NCI-H2227 (cell line): ENCODE data around the gene SHD.

Source experiments
- DNase-seq: peaks from one replicate; lab custom pipeline; 2025; ENCODE audit not compliant: unreplicated experiment; lab: John Stamatoyannopoulos, UW

Gene SHD

DNA sequence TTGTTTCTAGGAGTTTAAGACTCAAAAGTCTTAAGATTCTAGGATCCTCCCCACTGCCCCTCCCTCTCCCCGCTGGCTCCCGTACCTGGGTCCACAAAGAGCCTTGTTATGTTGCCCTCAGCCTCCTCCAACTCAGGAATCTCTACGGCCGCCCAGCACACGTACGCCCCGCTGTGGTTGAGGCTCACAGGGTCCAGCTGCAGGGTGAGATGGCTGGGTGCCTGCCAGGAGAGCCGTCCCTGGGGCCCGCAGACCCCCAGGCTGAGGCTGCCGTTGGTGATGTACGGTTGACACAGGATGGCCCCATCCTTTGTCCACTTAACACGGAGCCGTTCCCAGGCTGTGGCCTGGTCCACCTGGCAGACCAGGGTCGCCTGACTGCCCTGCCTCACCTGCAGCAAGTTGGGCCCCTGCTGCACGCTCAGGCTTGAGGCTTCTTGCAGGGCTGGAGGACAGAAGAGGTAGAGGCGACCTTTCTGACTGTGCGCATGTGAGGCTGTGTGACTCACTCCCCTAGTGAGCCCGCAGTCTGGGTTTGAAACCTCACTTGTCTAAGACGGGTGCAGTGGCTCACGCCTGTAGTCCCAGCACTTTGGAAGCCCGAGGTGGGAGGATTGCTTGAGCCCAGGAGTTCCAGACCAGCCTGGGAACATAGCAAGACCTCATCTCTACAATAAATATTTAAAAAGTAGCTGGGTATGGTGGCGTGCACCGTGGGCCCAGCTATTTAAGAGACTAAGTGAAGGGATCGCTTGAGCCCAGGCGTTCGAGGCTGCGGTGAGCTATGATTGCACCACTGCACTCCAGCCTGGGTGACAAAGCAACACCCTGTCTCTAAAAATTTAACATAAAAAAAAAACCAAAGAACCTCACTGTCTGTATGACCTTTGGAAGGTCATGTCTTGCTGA is 19.1 kb downstream of the SHD start:
- DNase-seq: no peak

- DNase-seq: no peak
These were observed 19.9 kb downstream of the SHD start for GRCh38 chr19:4298810-4299550.

GRCh38 chr19:4300589-4300988 is 21.5 kb downstream of the SHD start:
- DNase-seq: no peak

DNA sequence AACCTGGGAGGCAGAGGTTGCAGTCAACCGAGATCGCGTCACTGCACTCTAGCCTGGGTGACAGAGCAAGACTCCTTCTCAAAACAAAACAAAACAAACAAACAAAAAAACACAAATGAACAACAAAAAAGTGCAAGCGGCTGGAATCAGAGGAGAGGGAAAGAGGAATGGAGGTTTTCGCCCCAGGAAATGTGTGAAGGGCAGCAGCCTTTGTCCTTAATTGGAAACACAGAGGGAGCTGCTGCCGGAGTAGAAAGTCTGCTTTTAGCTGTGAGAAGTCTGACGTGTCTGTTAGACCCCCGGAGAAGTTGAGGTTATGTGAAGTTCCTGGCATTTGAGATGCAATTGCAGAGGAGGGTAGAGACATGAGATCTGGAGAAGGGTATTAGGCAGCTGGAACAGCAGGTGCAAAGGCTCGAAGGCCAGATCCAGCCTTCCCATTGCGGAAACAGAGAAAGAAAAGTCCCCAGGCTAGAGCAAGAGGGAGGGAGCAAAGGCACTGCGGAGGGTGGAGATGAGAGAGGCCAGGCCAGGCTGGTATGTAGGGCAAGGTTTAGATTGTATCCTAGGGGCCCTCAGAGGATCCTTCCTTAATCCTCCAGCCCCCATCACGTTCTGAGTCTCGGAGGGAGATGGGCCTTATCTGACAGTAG is 22.6 kb downstream of the SHD start:
- DNase-seq: no peak

- DNase-seq: no peak
These were observed 23.2 kb downstream of the SHD start, which contains the start of gene TMIGD2 for GRCh38 chr19:4302243-4302640. Gene TMIGD2 (minus strand): TSS chr19:4302389. CDS start chr19:4302385, 4 bp downstream.

- DNase-seq: no peak
These were observed 24.9 kb downstream of the SHD start for GRCh38 chr19:4303819-4304537.

- peak; percentile 85 for DNase-seq
These were observed 25.6 kb downstream of the SHD start, which contains the start of gene FSD1 for GRCh38 chr19:4304538-4305256. Gene FSD1 (plus strand): TSS chr19:4304598. CDS start chr19:4304747, 149 bp downstream.

DNA sequence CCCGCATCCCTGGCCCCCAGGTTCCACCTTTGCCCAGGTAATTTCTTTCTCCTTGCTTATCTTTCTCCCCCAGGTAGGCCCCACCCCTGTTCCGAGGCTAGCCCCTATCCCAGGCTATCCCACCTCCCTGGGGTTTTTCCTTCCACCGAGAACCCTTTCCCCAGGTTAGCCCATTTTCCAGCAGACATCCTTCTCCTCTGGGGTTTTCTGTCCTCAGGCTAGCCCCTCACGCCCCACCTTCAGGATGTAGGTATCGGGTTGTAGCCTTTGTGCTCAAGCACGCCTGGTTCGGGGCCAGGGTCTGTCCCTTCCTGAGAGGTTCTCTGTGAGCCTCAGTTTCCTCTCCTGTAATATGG is 26.2 kb downstream of the SHD start:
- DNase-seq: peak; percentile 13

- no peak for DNase-seq
These were observed 26.6 kb downstream of the SHD start for GRCh38 chr19:4305659-4306058.

GRCh38 chr19:4310247-4311121 is 31.4 kb downstream of the SHD start:
- peak; percentile 16 for DNase-seq

DNA sequence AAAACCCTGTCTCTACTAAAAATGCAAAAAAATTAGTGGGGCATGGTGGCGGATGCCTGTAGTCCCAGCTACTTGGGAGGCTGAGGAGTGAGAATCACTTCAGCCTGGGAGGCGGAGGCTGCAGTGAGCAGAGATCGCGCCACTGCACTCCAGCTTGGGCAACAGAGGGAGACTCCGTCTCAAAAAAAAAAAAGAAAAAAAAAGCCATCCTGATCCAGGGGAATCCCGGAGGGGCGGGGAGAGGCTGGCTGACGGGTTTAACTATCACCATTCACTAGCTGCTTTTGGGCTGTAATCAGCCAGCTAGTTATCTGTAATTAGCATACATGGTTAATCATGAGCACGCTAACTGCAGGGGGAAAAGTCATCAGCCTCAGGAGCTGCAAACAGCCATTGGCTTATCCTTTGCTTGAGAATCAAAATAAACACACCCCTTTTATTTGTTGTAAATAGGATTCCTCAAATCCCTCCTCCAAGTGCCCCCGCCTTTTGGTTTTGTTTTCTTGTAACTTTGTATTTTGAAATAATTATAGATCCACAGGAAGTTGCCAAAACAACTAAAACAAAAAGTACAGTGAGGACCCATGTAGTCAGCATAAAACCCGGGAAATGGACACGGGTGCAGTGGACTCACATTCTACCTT is 34.9 kb downstream of the SHD start:
- DNase-seq: no peak

DNA sequence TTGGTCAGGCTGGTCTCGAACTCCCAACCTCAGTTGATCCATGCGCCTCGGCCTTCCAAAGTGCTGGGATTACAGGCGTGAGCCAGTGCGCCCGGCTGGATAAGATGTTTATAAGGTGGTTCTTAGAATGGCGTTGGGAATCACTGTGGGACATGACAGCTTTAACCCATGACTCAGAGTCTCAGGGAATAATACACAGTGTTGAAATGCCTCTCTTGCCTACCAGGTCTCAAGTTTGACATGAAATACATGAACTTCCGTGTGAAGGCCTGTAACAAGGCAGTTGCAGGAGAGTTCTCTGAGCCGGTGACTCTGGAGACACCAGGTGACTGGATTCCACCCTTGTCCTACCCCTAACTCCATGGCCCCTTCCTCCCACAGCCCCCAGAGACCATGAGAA is 37.9 kb downstream of the SHD start:
- DNase-seq: no peak

GRCh38 chr19:4318460-4318859 is 39.4 kb downstream of the SHD start:
- DNase-seq: no peak

DNA sequence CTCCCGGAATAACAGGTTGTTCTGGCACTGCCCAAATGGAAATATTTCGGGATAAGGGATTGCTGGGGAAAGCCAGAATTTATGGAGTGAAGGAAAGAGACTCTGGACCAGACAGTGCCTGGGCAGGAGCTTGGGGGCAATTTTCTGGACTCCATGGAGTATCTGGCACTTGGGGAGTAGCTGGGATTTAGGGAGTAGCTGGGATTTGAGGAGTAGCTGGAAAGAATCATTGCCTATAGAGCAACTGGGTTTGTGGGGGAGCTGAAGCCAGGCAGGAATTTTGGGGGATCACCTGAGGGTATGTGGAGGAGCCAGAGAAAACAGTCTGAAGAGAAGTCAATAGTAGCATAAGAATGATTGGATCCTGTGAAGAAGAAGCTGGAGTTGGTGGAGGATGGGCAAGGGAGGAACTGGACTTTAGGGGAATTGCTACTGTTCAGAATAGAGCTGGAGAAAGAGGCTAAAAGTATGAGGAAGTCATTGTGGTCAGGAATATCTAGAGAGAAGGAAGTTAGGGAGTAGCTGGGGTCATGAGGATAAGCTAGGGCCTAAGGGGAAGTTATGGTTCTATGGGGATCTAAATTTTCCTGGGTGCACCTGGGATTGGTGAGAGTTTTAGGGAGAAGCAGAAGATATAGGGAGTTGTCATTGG is 40.1 kb downstream of the SHD start:
- DNase-seq: no peak

GRCh38 chr19:4320419-4320818 is 41.4 kb downstream of the SHD start:
- no peak for DNase-seq

DNA sequence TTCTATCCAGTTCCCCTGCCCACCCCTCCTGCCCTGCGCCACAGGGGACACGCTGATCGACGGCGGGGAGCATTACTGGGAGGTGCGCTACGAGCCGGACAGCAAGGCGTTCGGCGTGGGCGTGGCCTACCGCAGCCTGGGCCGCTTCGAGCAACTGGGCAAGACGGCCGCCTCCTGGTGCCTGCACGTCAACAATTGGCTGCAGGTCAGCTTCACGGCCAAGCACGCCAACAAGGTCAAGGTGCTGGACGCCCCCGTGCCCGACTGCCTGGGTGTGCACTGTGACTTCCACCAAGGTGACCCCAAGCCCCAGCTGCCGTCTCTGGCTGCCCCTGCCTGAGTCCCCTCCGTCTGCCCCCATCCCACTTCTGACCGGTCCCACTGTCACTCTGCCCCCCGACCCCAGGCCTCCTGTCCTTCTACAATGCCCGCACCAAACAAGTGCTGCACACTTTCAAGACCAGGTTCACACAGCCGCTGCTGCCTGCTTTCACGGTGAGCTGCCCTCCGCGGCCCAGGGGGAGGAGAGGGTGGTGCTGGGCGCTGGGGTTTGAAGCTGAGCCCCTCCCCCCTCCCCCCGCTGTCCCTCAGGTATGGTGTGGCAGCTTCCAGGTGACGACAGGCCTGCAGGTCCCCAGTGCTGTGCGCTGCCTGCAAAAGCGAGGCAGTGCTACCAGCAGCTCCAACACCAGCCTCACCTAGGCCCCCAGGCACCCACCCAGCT is 44.0 kb downstream of the SHD start:
- no peak for DNase-seq

DNA sequence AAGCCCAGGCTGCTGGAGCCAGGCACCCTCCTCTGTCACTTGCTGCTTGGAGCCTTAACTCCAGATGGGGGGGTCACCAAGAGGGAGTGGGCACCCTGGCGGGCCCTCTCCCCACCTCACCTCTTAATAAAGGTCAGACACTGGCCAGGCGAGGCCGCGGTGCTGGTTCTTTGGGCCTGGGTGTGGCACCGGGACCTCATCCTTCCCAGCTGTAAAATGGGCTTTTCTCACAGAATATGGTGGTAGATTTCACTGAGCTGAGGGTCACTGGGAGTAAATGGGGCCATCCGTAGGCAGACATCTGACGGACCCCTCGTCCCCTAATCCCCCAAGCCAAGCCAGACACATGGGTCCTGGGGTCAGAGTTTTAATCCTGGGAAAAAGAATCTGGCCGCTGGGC is 44.6 kb downstream of the SHD start:
- DNase-seq: no peak

DNA sequence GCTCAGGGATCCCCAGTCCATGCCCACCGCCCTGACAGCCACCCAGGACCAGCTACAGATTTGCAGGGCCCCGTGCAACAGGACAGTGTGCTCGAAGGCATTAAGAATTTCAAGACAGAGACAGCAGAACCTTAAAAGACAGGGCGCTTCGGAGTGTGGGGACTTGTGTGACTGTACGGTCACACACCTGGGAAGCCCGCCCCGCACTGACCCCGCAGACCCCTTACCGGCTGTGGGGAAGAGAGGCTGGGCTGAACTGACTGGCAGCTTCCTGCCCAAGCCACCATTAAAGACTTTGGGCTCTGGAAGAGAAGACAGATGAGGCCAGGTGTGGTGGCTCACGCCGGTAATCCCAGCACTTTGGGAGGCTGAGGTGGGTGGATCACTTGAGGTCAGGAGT is 45.2 kb downstream of the SHD start:
- DNase-seq: no peak
